Tibial nerve (tissue), 4 donors: ENCODE data around the gene FRMD4A.

ENCODE experiments used
- EP300 ChIP-seq, 2 donors: sonication (generic); formaldehyde crosslinking; IDR thresholded peaks; one replicate each; pipeline ENCODE4 v1.6.1; 2017; ENCODE audit warnings: antibody characterized with exemption in 2 of 2, mild to moderate bottlenecking in 1 of 2
- POLR2A ChIP-seq, 2 donors: fragments of 450-650 bp; IDR thresholded peaks; one replicate each; pipeline ENCODE4 v1.6.1; 2017; ENCODE audit warnings: antibody characterized with exemption in 2 of 2, mild to moderate bottlenecking in 2 of 2, moderate library complexity in 2 of 2
- TF ChIP-seq, protein P1 (sequence below), 5 experiments: fragments of 200-600 bp in 3 of 5; fragments of 450-650 bp in 2 of 5; sonication (generic) in 3 of 5; IDR thresholded peaks; one replicate each; pipeline ENCODE4 v1.5.1; 2016 to 2019; ENCODE audit warnings: antibody characterized with exemption in 5 of 5, mild to moderate bottlenecking in 3 of 5, moderate library complexity in 2 of 5

DNA sequence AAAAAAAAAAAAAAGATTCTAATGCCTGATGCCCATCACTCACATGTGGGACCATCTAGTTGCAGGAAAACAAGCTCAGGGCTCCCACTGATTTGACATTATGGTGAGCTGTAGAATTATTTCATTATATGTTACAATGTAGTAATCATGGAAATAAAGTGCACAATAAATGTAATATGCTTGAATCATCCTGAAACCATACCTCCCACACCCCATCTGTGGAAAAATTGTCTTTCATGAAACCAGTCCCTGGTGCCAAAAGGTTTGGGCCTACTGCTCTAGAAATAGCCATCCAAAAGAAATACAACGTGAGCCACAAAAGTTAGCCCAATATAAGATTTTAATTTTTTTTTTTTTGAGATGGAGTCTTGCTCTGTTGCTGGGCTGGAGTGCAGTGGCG lies 478.8 kb downstream of the FRMD4A start:
- TF ChIP-seq, protein P1, sequence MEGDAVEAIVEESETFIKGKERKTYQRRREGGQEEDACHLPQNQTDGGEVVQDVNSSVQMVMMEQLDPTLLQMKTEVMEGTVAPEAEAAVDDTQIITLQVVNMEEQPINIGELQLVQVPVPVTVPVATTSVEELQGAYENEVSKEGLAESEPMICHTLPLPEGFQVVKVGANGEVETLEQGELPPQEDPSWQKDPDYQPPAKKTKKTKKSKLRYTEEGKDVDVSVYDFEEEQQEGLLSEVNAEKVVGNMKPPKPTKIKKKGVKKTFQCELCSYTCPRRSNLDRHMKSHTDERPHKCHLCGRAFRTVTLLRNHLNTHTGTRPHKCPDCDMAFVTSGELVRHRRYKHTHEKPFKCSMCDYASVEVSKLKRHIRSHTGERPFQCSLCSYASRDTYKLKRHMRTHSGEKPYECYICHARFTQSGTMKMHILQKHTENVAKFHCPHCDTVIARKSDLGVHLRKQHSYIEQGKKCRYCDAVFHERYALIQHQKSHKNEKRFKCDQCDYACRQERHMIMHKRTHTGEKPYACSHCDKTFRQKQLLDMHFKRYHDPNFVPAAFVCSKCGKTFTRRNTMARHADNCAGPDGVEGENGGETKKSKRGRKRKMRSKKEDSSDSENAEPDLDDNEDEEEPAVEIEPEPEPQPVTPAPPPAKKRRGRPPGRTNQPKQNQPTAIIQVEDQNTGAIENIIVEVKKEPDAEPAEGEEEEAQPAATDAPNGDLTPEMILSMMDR (IDR thresholded peaks at IDR 0.05) = no peak
- TF ChIP-seq POLR2A (IDR thresholded peaks at IDR 0.05) (no peak), EP300 (IDR thresholded peaks at IDR 0.05) (no peak)
